Mucosa of descending colon (tissue), 3 donors: ENCODE results near the gene ERICH3. TPM values are rescaled to one million over a fixed set of nuclear protein-coding genes. Genes with fewer than 3 reads are reported as not detected.

Source experiments
- ATAC-seq: fragments of 200-7000 bp; cut with Tn5 transposase; one replicate; pipeline ENCODE4 v1.9.1; 2020; ENCODE audit warnings: mild to moderate bottlenecking, moderate library complexity
- DNase-seq, 3 donors: peaks; one replicate each; pipeline ENCODE4 v3.0.0-alpha.2; 2020
- H3K36me3 ChIP-seq: fragments of 200-600 bp; one replicate; pipeline ENCODE4 v1.8.0; 2021; ENCODE audit warnings: low read depth, mild to moderate bottlenecking
- H3K4me1 ChIP-seq: fragments of 200-600 bp; one replicate; pipeline ENCODE4 v1.8.0; 2021; ENCODE audit warnings: low read depth, mild to moderate bottlenecking
- H3K4me3 ChIP-seq: fragments of 200-600 bp; one replicate; pipeline ENCODE4 v1.8.0; 2021; ENCODE audit warnings: mild to moderate bottlenecking
- H3K9me3 ChIP-seq: fragments of 200-600 bp; one replicate; pipeline ENCODE4 v1.8.0; 2021; ENCODE audit warnings: mild to moderate bottlenecking
- intact Hi-C, 2 donors: fragments of 100-400 bp; cut with DNase I in 1 of 2; cut with micrococcal nuclease in 1 of 2; formaldehyde crosslinking; loops; one replicate each; pipeline versions ENCODE4 v1.11.0 to v1.11.1; 2022; cut with DNase I, micrococcal nuclease
- long read RNA-seq, 2 donors: library from polyadenylated mRNA; unstranded; transcript quantifications; one replicate each; pipeline ENCODE4 v2.0.0, GENCODE V29; 2019 to 2021
- total RNA-seq, 3 donors: library from RNA; stranded (reverse); fragmentation: NEBNext Ultra II Directional in 2 of 3; extraction: Animal tissue kit (Norgen Biotek cat#: 25700) in 2 of 3; gene quantifications; one replicate each; pipeline versions ENCODE4 v1.2.1 to v1.2.4, GENCODE V29; 2021 to 2023
- TF ChIP-seq, protein P1 (sequence below): fragments of 200-600 bp; IDR thresholded peaks from one replicate; pipeline ENCODE4 v1.8.0; 2022; ENCODE audit warnings: antibody characterized with exemption, mild to moderate bottlenecking
- donor health status: DM: no; HTN: no; CAD: no; lungs with moderate emphysema.
- donor health status: DM: no; HTN: no; CAD: no.
- donor health status: DM: no; HTN: yes; CAD: no.

ERICH3 gene, protein sequence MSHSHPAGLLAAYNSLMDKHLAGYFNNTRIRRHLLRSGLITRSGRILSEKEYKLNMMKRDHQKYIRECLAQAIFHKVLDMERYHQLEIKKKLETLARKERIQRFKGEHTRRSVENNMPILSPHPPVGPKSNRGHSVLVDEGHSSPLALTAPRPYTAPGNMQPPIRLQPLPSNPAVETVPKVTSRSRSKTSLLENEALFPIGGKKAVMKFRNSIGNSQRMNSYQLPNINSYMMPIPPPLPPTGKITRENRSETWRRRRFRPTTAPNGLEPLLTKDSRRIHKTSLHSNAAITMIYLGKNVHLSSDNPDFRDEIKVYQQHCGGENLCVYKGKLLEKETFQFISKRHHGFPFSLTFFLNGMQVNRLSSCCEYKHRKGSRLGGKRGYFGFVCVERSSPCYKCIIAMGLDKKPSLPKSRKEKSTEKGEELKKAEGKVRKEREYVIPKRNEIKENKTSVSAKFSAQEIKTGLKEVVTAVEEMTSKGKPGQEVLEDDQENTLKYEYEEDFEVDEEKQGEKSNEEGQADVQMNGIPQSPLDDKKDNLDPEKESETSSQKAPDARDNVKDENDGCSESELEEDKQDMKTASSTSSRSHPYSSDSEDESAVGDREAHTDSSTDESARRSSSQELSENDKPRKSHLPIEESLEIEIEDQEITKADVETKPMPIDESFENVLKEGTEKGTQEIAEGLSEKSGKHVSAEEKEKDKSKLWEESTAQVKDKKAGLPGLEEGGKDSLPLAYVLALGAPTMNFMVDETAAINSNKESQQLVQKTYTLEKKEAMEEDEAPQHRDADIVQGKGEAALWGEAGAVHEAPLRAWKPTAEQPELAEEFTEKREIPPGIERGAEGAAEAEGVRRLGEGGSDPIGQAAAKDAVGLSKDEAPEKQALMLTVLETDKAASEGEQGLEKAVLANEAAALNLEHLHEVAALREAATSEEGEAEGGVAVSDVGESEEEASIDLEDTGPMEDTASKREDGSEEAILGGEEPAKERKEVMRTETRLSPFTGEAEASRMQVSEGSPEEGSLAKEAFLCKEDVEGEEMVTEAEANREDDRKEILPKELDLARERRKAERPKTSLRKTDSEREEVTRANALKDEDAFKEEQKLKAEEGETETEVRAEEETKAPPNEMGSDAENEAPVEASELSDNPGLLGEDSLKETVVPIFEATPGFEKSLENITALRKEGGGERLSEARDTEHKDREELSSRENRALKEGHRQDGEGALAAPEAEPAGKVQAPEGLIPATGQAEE (N-terminal part only)
- total RNA-seq: under 1 TPM; 0.06 to 0.51 (median 0.14) TPM
- long read RNA-seq, donor 1: 0 reads
- long read RNA-seq, donor 2: 0 reads

DNA sequence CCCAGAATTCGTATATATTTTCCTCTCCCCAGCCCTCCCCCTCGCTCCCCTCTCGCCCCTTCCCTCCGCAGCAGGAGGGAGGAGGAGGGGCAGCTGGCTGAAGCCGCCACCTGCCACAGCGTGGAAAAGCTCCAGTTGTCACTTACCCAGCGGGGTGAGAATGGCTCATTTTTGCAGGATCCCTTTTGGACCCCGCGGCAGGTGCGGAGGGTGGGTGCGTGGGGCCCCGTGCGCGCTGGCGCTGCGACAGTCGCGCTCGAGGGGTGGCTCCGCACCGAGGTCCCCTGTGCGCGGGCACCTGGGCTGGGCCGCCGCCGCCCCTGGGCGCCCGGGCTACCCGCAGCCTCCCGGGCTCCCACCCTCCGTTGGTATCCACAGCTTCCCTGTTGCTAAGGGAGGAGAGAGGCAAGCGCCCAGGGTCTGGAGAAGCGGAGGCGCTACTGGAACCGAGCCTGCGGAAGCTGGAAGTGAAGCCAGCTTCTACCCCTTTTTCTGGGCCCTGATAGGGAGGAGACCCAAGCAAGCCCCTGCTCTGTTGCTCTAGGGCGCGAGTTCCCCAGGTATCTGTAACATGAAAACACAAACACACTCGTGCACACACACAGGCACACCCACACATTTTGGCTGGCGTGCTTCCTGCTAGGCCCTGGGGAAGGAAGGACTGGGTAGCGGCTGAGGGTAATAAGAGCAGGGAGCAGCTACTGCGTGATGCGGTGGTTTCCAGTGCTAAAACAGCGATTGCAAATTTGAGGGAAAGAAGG lies at the start of gene ERICH3:
TSS of gene ERICH3 (minus strand) at position 442 of the 761 bp plus-strand sequence. CDS start at position 169, 273 bp downstream.
- Histone ChIP-seq H3K9me3 (peaks cover 6% of the 10 kb centered on the region), H3K4me3 (no peak within 1 kb of the TSS), H3K36me3 (no peaks in the 10 kb centered on the region), H3K4me1 (no peaks in the 10 kb centered on the region)
- DNase-seq (peak in 1 of 3 donors; percentile 16), ATAC-seq (no peak)
- intact Hi-C loops: no loop called here
- TF ChIP-seq, protein P1, sequence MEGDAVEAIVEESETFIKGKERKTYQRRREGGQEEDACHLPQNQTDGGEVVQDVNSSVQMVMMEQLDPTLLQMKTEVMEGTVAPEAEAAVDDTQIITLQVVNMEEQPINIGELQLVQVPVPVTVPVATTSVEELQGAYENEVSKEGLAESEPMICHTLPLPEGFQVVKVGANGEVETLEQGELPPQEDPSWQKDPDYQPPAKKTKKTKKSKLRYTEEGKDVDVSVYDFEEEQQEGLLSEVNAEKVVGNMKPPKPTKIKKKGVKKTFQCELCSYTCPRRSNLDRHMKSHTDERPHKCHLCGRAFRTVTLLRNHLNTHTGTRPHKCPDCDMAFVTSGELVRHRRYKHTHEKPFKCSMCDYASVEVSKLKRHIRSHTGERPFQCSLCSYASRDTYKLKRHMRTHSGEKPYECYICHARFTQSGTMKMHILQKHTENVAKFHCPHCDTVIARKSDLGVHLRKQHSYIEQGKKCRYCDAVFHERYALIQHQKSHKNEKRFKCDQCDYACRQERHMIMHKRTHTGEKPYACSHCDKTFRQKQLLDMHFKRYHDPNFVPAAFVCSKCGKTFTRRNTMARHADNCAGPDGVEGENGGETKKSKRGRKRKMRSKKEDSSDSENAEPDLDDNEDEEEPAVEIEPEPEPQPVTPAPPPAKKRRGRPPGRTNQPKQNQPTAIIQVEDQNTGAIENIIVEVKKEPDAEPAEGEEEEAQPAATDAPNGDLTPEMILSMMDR: no peak

DNA sequence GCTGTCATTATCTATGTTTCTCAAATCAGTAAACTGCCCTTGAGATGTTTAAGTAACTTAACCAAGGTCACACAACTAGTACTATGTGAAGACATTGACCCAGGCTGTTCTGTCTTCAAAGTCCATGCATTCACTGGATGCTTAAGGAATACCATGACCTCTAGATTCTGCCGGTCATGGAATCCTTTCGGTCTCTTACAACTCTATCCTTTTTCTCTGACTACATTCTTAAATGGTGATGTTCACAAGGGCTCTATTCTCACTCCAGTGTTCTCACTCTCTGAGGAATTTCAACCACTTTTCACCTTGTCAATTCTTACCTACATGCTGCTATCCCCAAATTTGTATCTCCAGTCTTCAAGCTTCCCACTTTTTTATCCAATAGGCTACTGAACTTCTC lies 44.0 kb upstream of the ERICH3 start:
- TF ChIP-seq, protein P1: no peak
- H3K36me3 ChIP-seq: no peaks in the 10 kb centered on the region
- H3K9me3 ChIP-seq: no peaks in the 10 kb centered on the region
- ATAC-seq (no peak), DNase-seq (no peak)
- intact Hi-C loops: no loop called here
- no peaks in the 10 kb centered on the region for H3K4me1 ChIP-seq
- no peak overlapping the region for H3K4me3 ChIP-seq

GRCh38 chr1:74716822-74717221 lies 43.2 kb upstream of the ERICH3 start:
- no peaks in the 10 kb centered on the region for H3K4me1 ChIP-seq
- no peaks in the 10 kb centered on the region for H3K36me3 ChIP-seq
- H3K9me3 ChIP-seq: no peaks in the 10 kb centered on the region
- intact Hi-C loops: no loop called here
- no peak for ATAC-seq
- DNase-seq: no peak
- TF ChIP-seq, protein P1: no peak
- no peak overlapping the region for H3K4me3 ChIP-seq

DNA sequence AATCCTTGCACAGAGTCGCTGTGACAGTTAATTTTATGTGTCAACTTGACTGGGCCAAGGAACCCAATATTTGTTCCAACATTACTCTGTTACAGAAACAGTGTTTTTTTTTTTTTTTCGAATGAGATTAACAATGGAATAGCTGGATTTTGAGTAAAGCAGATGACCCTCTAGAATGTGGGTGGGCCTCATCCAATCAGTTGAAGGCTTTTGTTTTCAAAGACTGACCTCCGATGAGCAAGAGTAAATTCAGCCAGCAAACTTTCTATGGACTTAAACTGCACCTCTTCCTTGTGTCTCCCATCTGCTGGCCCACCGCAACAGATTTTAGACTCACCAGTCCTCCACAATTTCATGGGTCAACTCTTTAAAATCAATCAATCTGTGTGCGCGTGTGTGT lies 42.2 kb upstream of the ERICH3 start:
- TF ChIP-seq, protein P1: no peak
- intact Hi-C loops: no loop called here
- ATAC-seq: no peak
- Histone ChIP-seq H3K36me3 (no peaks in the 10 kb centered on the region), H3K9me3 (no peaks in the 10 kb centered on the region), H3K4me1 (no peaks in the 10 kb centered on the region), H3K4me3 (no peak overlapping the region)
- no peak for DNase-seq

DNA sequence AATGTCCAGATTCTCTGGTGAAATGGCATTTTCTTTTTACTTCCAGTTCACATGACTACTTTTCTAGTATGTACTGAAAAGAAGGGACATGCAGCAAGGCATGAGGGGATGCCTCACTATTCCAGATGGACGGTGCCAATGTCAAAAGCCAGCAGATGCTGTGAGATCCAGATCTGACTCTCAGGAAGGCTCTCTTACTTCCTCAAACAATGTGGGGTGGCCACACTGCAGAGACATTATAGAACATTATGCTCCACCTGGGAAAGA lies 41.6 kb upstream of the ERICH3 start:
- Histone ChIP-seq H3K4me3 (no peak overlapping the region), H3K36me3 (no peaks in the 10 kb centered on the region), H3K9me3 (no peaks in the 10 kb centered on the region), H3K4me1 (no peaks in the 10 kb centered on the region)
- DNase-seq (no peak), ATAC-seq (no peak)
- TF ChIP-seq, protein P1: no peak
- intact Hi-C loops: no loop called here
